Activated CD8-positive, alpha-beta memory T cell treated with anti-CD3 and anti-CD28 coated beads, Interleukin-2, amount 10 ng/mL, durations not matched to agents 7 days and 5 days (primary cell): Measurements from ENCODE around the gene DNAJB8. TPM values are rescaled to one million over a fixed set of nuclear protein-coding genes. Genes with fewer than 3 reads are reported as not detected.

Source experiments
- ATAC-seq: fragments of 150-1000 bp; cut with Tn5 transposase; one replicate; pipeline ENCODE4 v1.10.0; 2021; ENCODE audit warnings: moderate library complexity
- CTCF ChIA-PET: fragments of 350-600 bp; sonication (Branson Sonifier 250); formaldehyde crosslinking; loops from one replicate; lab custom pipeline; 2021; ENCODE audit warnings: antibody characterized with exemption; lab: Charles Lee
- DNase-seq: peaks from one replicate; pipeline ENCODE4 v3.0.0-alpha.2; 2020
- H3K27ac Mint-ChIP-seq: one replicate; pipeline ENCODE4 v1.8.0; 2021; ENCODE audit warnings: mild to moderate bottlenecking, mixed read lengths
- H3K27me3 Mint-ChIP-seq: one replicate; pipeline ENCODE4 v1.8.0; 2021; ENCODE audit warnings: mixed read lengths
- H3K36me3 Mint-ChIP-seq: one replicate; pipeline ENCODE4 v1.8.0; 2021; ENCODE audit warnings: mild to moderate bottlenecking, mixed read lengths
- H3K4me1 Mint-ChIP-seq: one replicate; pipeline ENCODE4 v1.8.0; 2021; ENCODE audit warnings: mixed read lengths
- H3K4me3 Mint-ChIP-seq: one replicate; pipeline ENCODE4 v1.8.0; 2021; ENCODE audit warnings: mild to moderate bottlenecking, moderate library complexity, mixed read lengths
- H3K9me3 Mint-ChIP-seq: one replicate; pipeline ENCODE4 v1.8.0; 2022; ENCODE audit warnings: low read depth, mixed read lengths
- total RNA-seq, 2 experiments: library from RNA; stranded (reverse); gene quantifications; one replicate each; pipeline ENCODE4 v1.2.3, GENCODE V29; 2021

The DNAJB8 gene
- total RNA-seq, 2 experiments from 2014 or later: not detected

DNA sequence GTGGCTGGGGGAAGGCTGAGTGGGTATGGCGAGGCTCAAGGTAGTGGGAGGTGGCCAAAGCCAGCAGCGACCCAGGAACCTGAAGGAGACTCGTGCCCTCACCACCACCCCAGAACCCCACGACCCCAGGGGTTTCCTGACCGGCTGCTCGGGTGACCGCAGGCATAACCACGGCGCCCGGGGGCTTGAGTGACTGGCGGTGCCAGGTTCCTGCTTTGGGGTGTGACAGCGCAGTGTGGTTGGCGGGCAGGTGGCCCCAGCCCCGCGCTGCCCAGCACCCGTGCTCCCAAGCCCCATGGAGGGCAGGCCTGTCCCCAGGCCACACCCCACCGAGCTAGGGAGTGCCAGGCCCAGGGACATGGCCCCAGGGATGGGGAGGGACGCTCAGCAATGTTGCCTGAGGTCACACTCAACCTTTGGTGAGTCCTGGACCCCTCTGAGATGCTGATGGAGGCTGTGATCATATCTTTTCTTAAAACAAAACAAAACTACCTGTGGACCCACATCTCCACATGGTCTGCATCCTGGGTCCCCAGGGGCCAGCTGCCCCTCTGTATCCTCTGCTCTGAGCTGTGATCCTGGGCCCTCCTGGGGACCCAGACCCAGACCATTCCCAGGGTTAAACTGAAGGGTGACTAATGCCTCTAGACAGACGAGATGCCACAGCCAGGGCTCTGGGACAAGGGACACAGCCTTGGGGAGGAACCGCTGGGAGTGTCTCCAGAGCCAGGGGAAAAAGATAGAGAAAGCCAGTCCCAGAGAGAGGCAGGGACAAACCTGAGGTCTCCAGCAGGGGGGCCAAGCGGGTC lies 13.0 kb downstream of the DNAJB8 start:
- Mint-ChIP-seq H3K36me3 (peaks cover 3% of the 10 kb centered on the region), H3K4me3 (no peak overlapping the region), H3K9me3 (peaks cover 1% of the 10 kb centered on the region), H3K27ac (no peak overlapping the region), H3K27me3 (peaks cover 21% of the 10 kb centered on the region), H3K4me1 (peaks cover 7% of the 10 kb centered on the region)
- DNase-seq (no peak), ATAC-seq (peak; percentile 17)
- CTCF ChIA-PET: no interaction called here

DNA sequence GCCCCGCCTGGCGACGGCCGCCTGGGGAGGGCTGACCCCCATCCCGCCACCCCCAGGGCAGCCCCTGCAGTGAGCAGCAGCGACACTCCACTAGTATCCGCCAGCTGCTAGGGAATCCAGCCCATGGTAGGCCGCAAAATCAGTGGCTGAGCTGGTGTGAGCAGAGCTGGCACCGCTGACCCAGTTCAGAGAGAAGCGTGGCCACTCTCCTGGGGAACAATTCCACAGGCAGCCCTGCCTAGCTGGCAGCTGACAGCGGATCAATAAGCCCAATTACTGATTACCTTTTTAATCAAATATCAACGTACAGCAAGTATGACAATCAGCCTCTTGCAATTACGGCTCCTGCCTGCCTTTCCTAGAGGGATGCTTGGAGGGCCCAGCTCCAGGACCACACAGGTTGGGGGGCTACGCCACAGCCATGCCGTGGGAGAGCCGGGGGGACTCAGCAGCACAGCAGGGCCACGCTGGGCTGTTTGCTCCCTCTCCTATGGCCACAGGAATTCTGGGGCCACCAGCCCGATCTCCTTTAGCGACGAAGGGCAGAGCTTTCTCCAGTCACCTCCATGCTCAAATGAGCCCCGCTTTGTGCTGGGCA lies 13.9 kb downstream of the DNAJB8 start:
- ATAC-seq: no peak
- DNase-seq: no peak
- Mint-ChIP-seq H3K27me3 (peaks cover 21% of the 10 kb centered on the region), H3K36me3 (peaks cover 8% of the 10 kb centered on the region), H3K4me1 (peaks cover 14% of the 10 kb centered on the region), H3K4me3 (no peak overlapping the region), H3K9me3 (peaks cover 6% of the 10 kb centered on the region), H3K27ac (no peak overlapping the region)
- CTCF ChIA-PET: no interaction called here

DNA sequence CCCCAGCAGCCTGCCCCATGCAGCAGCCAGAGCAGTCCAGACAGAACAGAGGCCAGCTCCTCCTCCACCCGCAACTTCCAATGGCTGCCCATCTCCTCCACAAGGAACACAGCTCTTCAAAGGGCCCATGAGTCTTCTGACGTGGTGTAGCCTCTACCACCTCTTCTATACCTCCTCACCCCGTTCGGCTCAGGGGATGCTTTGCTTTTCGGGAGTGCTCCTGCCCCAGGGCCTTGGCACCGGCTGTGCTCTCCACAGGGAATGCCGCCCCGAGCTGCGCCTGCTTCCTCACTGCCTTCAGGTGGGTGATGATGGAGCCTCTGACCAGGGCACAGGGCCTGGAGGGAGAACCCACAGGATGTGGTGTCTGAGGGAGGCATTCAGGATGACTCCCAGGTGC lies 14.6 kb downstream of the DNAJB8 start:
- ATAC-seq (no peak), DNase-seq (no peak)
- Mint-ChIP-seq H3K9me3 (peaks cover 8% of the 10 kb centered on the region), H3K4me1 (peaks cover 21% of the 10 kb centered on the region), H3K36me3 (peaks cover 10% of the 10 kb centered on the region), H3K4me3 (no peak overlapping the region), H3K27me3 (peaks cover 21% of the 10 kb centered on the region), H3K27ac (no peak overlapping the region)
- CTCF ChIA-PET: no interaction called here

DNA sequence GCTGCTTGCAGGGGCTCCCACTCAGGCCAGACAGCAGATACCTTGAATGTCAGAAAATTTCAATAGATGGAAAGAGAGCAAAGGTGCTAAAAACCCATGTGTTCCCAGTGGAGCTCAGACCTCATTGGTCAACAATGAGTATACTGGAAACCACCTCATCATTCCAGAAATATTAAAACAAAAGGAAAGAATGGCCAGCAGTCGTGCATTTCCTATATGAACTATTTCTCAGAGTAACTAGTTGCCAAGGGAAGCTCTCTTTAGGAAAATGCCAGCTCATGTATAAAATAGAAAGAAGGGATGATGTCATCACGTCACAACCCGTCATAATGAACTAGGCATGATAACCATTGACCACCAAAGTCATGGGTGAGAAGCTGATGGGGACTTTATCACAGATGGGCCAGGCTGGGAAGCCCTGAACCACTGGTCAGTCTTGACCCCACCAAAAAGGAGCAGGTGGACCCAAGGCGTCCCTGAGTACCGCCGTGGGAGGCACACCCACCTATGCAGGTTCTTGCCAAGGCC lies 17.5 kb downstream of the DNAJB8 start:
- ATAC-seq (no peak), DNase-seq (no peak)
- CTCF ChIA-PET: interaction anchor here (1.9 to 4.1 kb wide), 3 partner anchors 11 to 50 kb away, joined by 6 to 11 read pairs (median 9); no protein-coding TSS in a partner anchor
- peaks cover 2% of the 10 kb centered on the region for H3K27me3 Mint-ChIP-seq
- peaks cover 24% of the 10 kb centered on the region for H3K4me1 Mint-ChIP-seq
- H3K4me3 Mint-ChIP-seq: no peak overlapping the region
- H3K36me3 Mint-ChIP-seq: peaks cover 16% of the 10 kb centered on the region
- H3K27ac Mint-ChIP-seq: peak overlapping the region; percentile 77
- peaks cover 23% of the 10 kb centered on the region for H3K9me3 Mint-ChIP-seq

DNA sequence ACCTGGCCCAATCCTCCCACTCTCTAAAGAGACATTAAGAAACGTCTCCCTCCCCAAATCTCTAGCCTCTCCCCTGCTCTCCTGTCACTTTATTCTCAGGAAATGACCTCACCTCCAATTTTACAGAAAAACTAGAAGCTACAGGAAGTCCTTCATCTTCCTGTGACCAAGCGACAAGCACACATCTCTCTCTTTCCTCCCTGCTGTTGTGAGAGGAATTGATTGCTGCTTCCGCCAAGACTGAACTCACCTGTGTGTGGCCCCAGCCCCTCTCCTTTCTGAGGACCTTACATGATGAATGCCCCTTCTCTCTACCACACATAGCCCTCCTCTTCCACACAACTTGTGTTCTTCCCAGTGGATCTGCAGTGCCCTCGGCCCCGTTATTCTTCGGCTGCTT lies 18.2 kb downstream of the DNAJB8 start:
- Mint-ChIP-seq H3K4me1 (peaks cover 24% of the 10 kb centered on the region), H3K36me3 (peaks cover 16% of the 10 kb centered on the region), H3K4me3 (no peak overlapping the region), H3K27me3 (no peaks in the 10 kb centered on the region), H3K9me3 (peaks cover 23% of the 10 kb centered on the region), H3K27ac (peak overlapping the region; percentile 77)
- CTCF ChIA-PET: interaction anchor here (0.7 to 4.1 kb wide), 4 partner anchors 11 to 738 kb away, joined by 3 to 11 read pairs (median 8); no protein-coding TSS in a partner anchor
- DNase-seq (peak; percentile 43), ATAC-seq (peak; percentile 58)

DNA sequence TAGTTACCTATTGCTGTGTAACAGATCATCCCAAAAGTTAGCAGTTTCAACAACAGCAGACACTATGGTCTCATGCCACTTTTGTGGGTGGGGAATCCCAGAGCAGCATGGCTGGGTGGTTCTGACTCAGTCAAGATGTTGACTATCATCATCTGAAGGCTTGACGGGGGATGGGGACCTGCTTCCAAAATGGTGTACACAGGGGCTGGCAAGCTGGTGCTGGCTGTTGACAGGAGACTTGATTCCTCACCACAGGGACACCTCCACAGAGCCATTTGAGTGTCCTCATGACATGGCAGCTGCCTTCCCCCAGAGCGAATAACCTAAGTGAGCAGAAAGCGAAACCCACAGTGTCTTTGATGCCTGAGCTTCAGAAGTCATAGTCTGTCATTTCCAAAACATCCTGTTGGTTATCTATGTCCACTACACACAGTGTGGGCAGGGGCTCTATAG lies 19.1 kb downstream of the DNAJB8 start:
- ATAC-seq (peak; percentile 66), DNase-seq (peak; percentile 77)
- H3K27ac Mint-ChIP-seq: peak overlapping the region; percentile 76
- H3K4me1 Mint-ChIP-seq: peaks cover 24% of the 10 kb centered on the region
- no peak overlapping the region for H3K4me3 Mint-ChIP-seq
- CTCF ChIA-PET: interaction anchor here (1.9 to 4.1 kb wide), 2 partner anchors 10 to 21 kb away, joined by 9 to 11 read pairs; no protein-coding TSS in a partner anchor
- peaks cover 23% of the 10 kb centered on the region for H3K9me3 Mint-ChIP-seq
- peaks cover 6% of the 10 kb centered on the region for H3K27me3 Mint-ChIP-seq
- peaks cover 16% of the 10 kb centered on the region for H3K36me3 Mint-ChIP-seq

DNA sequence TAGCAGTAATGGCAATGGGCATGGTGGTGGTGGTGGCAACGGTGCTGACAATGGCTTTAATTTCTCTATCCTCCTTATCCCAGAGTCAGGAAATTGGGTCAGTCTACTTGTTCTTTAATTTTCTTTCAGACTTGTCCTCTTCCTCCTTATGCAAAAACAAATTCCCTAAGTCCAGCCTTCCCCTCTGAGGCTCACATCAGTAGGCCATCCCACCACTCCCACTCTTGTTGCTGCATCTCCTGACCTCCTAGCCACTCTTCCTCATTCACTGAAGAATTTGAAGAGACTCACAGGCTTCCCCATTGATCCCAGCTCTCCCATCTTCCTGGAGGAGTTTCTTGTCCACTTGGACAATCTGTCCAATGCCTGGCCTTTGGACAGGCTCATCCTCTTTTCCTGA lies 19.9 kb downstream of the DNAJB8 start:
- Mint-ChIP-seq H3K4me1 (peaks cover 24% of the 10 kb centered on the region), H3K36me3 (peaks cover 16% of the 10 kb centered on the region), H3K4me3 (no peak overlapping the region), H3K9me3 (peaks cover 23% of the 10 kb centered on the region), H3K27ac (no peak overlapping the region), H3K27me3 (peaks cover 6% of the 10 kb centered on the region)
- ATAC-seq (no peak), DNase-seq (no peak)
- CTCF ChIA-PET: interaction anchor here (4.1 kb wide), 1 partner anchor 20 kb away, joined by 11 read pairs; no protein-coding TSS in a partner anchor

DNA sequence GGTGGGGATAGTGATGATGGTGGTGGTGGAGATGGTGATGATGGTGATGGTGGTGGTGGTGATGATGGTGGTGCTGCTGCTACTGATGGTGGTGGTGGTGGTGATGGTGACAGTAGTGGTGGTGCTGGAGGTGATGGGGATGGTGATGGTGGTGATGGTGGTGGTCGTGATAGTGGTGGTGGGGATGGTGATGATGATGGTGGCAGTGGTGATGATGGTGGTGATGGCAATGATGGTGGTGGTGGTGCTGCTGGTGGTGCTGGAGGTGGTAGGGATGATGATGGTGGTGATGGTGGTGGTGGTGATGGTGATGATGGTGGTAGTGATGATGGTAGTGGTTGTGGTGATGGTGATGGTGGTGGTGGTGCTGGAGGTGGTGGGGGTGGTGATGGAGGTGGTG lies 21.3 kb downstream of the DNAJB8 start:
- Mint-ChIP-seq H3K4me1 (peaks cover 22% of the 10 kb centered on the region), H3K9me3 (peaks cover 23% of the 10 kb centered on the region), H3K27ac (no peak overlapping the region), H3K4me3 (no peak overlapping the region), H3K27me3 (peaks cover 6% of the 10 kb centered on the region), H3K36me3 (peaks cover 16% of the 10 kb centered on the region)
- DNase-seq (no peak), ATAC-seq (no peak)
- CTCF ChIA-PET: no interaction called here

DNA sequence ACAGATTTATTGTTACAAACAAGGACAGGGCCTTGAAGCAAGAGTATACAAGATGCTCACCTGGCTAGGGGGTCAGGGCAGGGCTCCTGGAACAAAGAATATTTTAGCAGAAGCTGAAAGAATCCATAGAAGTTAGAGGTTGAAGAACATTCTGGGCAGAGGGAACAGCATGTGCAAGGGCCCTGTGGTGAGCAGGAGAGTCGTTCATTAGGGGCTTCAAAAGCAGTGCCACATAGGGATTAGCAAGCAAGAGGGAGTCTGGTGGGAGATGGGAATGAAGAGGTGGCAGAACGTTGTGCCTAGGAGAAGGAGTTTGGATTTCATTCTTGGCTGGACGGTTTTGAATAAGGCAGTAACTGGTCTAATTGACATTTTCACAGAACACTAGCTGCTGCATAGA lies 22.9 kb downstream of the DNAJB8 start:
- Mint-ChIP-seq H3K4me1 (peaks cover 18% of the 10 kb centered on the region), H3K36me3 (peaks cover 14% of the 10 kb centered on the region), H3K27me3 (peaks cover 8% of the 10 kb centered on the region), H3K27ac (no peak overlapping the region), H3K4me3 (no peak overlapping the region), H3K9me3 (peaks cover 22% of the 10 kb centered on the region)
- DNase-seq (no peak), ATAC-seq (no peak)
- CTCF ChIA-PET: no interaction called here

DNA sequence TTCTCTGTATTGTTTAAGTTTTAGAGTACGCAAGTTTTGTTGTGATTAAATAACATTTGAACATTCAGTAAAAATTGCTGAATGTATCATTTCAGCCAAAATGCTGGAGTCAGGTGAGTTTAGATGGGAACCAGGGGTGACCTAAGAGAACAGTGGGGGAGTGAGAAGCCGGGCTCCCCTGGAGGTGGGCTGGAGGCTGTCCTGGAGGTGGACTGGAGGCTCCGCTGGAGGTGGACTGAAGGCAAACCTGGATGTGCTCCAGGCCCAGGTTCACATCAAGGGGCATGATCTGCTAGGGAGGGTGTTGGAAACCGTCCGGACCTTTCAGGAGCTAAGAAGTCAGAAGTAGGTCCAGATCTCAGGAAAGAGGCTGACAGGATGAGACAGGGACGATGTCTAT lies 23.7 kb downstream of the DNAJB8 start:
- ATAC-seq (no peak), DNase-seq (no peak)
- CTCF ChIA-PET: interaction anchor here (1.2 kb wide), 1 partner anchor 17 kb away, joined by 3 read pairs; no protein-coding TSS in a partner anchor
- H3K27me3 Mint-ChIP-seq: peaks cover 8% of the 10 kb centered on the region
- peaks cover 9% of the 10 kb centered on the region for H3K36me3 Mint-ChIP-seq
- H3K4me3 Mint-ChIP-seq: no peak overlapping the region
- H3K27ac Mint-ChIP-seq: no peak overlapping the region
- peaks cover 12% of the 10 kb centered on the region for H3K4me1 Mint-ChIP-seq
- H3K9me3 Mint-ChIP-seq: peaks cover 17% of the 10 kb centered on the region

DNA sequence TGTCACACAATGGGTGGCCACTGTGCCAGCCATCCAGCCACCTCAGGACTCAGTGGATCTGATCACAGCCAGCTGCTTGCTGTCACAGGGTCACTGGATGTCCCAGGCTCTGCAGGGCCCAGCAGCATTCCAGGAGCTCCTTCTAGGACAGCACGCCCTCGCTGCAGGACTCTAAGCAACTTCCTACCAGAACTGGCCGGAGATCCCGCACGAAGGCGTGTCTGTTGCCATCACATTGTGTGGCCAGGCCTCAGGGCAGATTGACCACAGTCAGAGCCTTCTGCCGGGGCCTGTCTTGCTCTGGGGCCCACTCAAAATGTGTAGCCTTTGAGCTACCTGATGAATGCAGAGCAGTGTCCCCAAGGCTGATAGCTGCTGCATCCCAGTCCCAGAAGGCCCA lies 24.6 kb downstream of the DNAJB8 start:
- H3K36me3 Mint-ChIP-seq: peaks cover 6% of the 10 kb centered on the region
- peaks cover 14% of the 10 kb centered on the region for H3K27me3 Mint-ChIP-seq
- DNase-seq (no peak), ATAC-seq (no peak)
- H3K27ac Mint-ChIP-seq: no peak overlapping the region
- CTCF ChIA-PET: interaction anchor here (1.2 kb wide), 1 partner anchor 16 kb away, joined by 3 read pairs; no protein-coding TSS in a partner anchor
- peaks cover 15% of the 10 kb centered on the region for H3K9me3 Mint-ChIP-seq
- H3K4me1 Mint-ChIP-seq: peaks cover 3% of the 10 kb centered on the region
- no peak overlapping the region for H3K4me3 Mint-ChIP-seq

DNA sequence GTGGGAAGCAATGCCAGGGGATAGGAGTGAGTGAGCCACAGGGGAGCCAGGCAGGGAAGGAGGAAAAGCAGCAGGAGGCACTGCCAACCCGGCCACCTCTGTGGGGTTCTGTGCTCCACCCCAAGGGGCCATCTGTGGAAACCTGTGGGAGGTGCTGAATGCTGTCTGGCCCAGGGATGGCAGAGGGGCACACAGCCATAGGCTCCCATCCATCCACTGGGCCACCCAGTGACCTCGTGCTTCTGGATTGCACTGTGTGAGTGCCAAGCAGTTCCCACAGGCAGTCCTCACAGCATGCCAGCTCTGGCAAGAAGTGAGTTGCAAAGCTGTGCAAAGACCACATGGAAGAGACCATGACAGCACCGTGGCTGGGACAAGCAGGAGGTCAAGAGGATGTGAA lies 27.5 kb downstream of the DNAJB8 start:
- CTCF ChIA-PET: interaction anchor here (2.8 kb wide), 1 partner anchor 9 kb away, joined by 9 read pairs; no protein-coding TSS in a partner anchor
- no peak for ATAC-seq
- H3K9me3 Mint-ChIP-seq: no peaks in the 10 kb centered on the region
- H3K27ac Mint-ChIP-seq: no peak overlapping the region
- H3K36me3 Mint-ChIP-seq: no peaks in the 10 kb centered on the region
- peaks cover 28% of the 10 kb centered on the region for H3K27me3 Mint-ChIP-seq
- H3K4me1 Mint-ChIP-seq: no peaks in the 10 kb centered on the region
- no peak for DNase-seq
- H3K4me3 Mint-ChIP-seq: no peak overlapping the region

DNA sequence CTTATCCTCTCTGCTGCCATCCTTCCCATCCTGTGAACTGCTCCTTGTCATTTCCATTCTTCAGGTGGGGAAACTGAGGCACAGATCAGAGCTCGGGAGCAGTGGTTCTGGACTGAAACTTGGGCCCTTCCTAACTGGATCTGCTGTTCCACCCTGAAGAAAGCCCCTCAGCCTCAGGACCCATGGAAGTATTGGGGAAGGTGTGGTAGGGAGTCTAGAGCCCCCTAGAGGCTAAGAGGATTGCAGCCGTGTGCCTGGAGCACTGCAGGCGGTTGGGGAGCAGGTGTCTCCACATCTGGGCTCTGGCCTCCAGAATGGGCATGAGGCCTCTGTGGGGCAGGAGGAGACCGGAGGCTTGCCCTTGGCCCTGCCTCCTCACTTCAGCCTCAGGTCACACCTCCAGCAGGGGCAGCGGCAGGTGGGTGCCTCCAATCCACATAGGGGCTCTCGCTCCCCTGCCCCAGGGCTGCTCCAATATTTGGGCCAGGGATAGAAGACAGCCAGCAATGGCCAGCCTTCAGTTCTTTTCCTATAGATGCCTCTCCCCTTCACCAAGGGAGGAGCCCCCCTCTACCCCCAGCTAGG lies 28.1 kb downstream of the DNAJB8 start:
- CTCF ChIA-PET: interaction anchor here (0.8 to 2.8 kb wide), 3 partner anchors 10 to 59 kb away, joined by 3 to 9 read pairs (median 3); no protein-coding TSS in a partner anchor
- no peak overlapping the region for H3K4me3 Mint-ChIP-seq
- no peaks in the 10 kb centered on the region for H3K4me1 Mint-ChIP-seq

More for the DNA sequence above, 28.1 kb downstream of the DNAJB8 start:
- ATAC-seq (no peak), DNase-seq (no peak)
- Mint-ChIP-seq H3K36me3 (no peaks in the 10 kb centered on the region), H3K27me3 (peaks cover 33% of the 10 kb centered on the region), H3K9me3 (no peaks in the 10 kb centered on the region), H3K27ac (no peak overlapping the region)
